Breast epithelium (tissue), 3 donors: ENCODE results near the gene XRN1.

Source experiments
- POLR2A ChIP-seq: fragments of 450-650 bp; IDR thresholded peaks from one replicate; pipeline ENCODE4 v1.6.1; 2016; ENCODE audit warnings: antibody characterized with exemption, mild to moderate bottlenecking, moderate library complexity
- POLR2AphosphoS5 ChIP-seq, 3 donors: sonication (generic); formaldehyde crosslinking; IDR thresholded peaks; one replicate each; pipeline ENCODE4 v1.6.1; 2017; ENCODE audit warnings: antibody characterized with exemption in 3 of 3
- TF ChIP-seq, protein P1 (sequence below), 3 donors: fragments of 450-650 bp; IDR thresholded peaks; one replicate each; pipeline ENCODE4 v1.5.1; 2016 to 2017; ENCODE audit warnings: antibody characterized with exemption in 3 of 3, mild to moderate bottlenecking in 3 of 3, moderate library complexity in 3 of 3

GRCh38 chr3:142450189-142450588, 2.4 kb upstream of the XRN1 start:
- TF ChIP-seq, protein P1, sequence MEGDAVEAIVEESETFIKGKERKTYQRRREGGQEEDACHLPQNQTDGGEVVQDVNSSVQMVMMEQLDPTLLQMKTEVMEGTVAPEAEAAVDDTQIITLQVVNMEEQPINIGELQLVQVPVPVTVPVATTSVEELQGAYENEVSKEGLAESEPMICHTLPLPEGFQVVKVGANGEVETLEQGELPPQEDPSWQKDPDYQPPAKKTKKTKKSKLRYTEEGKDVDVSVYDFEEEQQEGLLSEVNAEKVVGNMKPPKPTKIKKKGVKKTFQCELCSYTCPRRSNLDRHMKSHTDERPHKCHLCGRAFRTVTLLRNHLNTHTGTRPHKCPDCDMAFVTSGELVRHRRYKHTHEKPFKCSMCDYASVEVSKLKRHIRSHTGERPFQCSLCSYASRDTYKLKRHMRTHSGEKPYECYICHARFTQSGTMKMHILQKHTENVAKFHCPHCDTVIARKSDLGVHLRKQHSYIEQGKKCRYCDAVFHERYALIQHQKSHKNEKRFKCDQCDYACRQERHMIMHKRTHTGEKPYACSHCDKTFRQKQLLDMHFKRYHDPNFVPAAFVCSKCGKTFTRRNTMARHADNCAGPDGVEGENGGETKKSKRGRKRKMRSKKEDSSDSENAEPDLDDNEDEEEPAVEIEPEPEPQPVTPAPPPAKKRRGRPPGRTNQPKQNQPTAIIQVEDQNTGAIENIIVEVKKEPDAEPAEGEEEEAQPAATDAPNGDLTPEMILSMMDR (IDR thresholded peaks at IDR 0.05) = no peak
- TF ChIP-seq POLR2AphosphoS5 (IDR thresholded peaks at IDR 0.05) (no peak), POLR2A (no peak)
